Head of caudate nucleus (tissue), 42 donors: ENCODE results near the gene SMIM35.
"Not testable (repeated sequence)": the region's sequence is repeated elsewhere in the genome, so short reads cannot be mapped to it uniquely, and the experiment has no call there.

ENCODE experiments used
- DNase-seq, 42 donors: peaks; one replicate each; pipeline versions ENCODE4 v3.0.0 to v3.0.0-alpha.2; 2020 to 2021; ENCODE audit warnings: mixed read lengths in 7 of 42
- intact Hi-C: fragments of 100-400 bp; cut with DNase I; formaldehyde crosslinking; loops from one replicate; pipeline ENCODE4 v1.15.0; 2022

SMIM35 gene

DNA sequence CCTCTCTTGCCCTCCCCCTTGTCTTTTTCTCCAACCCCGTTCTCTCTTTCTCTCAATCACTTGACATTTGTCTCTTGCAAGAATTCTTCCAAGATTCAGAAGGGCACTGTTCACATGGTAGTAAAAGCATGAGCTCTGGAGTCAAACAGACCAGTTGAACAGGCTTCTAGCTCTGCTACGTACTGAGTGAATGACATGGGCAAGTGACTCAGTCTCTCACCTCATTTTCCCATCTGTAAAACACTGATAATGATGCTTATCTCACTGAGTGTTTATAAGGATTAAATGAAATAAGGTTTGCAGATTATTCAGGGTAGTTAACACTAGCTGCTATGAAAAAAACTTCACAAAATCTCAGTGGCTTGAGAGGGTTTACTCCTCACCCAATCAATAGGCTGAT is 106.5 kb downstream of the SMIM35 start:
- DNase-seq, result no peak
- intact Hi-C loops, result no loop called here

GRCh38 chr11:117979481-117980211 is 107.1 kb downstream of the SMIM35 start:
- intact Hi-C loops, result no loop called here
- peak in 6 of 42 donors; percentile 21 to 50 (median 34) for DNase-seq

DNA sequence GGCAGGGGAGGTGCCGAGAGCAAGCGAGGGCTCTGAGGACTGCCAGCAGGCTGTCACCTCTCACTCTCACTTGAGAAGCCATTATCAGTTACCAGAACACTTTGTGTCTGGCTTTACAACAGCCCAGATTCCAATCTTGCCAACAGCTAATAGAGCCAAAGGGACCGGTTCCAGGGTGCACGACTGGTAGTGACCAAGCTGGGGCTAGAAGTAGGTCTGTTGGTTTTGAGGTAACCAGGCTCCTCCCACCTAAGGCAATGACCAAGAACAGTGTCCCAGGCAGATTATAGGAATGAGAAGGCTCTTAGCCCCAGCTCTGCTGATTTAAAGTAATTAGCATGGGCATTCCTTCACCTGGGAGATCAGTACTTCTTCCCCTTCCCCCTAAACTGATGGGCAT is 107.8 kb downstream of the SMIM35 start:
- intact Hi-C loops, result no loop called here
- DNase-seq, result no peak

DNA sequence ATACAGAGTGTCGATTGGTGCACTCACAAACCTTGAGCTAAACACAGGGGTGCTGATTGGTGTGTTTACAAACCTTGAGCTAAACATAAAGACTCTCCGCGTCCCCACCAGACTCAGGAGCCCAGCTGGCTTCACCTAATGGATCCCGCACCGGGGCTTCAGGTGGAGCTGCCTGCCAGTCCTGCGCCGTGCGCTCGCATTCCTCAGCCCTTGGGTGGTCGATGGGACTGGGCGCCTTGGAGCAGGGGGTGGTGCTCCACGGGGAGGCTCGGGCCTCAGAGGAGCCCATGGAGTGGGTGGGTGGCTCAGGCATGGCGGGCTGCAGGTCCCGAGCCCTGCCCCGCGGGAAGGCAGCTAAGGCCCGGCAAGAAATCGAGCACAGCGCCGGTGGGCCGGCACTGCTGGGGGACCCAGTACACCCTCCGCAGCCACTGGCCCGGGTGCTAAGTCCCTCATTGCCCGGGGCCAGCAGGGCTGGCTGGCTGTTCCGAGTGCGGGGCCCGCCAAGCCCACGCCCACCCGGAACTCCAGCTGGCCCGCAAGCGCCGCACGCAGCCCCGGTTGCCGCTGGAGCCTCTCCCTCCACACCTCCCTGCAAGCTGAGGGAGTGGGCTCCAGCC is 108.4 kb downstream of the SMIM35 start:
- intact Hi-C loops, result not testable (repeated sequence)

GRCh38 chr11:117977612-117978264 is 109.0 kb downstream of the SMIM35 start:
- peak in 1 of 42 donors; percentile 10 for DNase-seq
- intact Hi-C loops, result not testable (repeated sequence)

More for the DNA sequence above, 108.4 kb downstream of the SMIM35 start:
- not testable (repeated sequence) for DNase-seq

DNA sequence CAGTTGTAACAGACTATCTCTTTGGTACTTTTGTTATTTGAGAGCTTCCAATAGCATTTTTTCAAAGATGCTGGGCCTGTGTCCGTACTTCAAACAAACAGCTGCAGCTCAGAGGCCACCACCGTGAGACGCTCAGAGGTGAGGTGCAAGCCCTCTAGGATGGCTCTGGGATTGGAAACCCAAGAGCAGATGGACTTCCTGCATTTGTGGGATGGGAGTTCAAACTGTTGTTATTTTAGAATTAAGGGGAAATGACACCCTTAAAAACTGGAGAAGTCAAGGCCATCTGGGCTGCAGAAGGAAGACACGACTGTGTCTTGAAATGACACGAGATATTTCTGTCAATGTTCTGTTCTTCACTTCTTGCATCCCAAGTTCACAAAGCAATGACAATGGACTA is 109.7 kb downstream of the SMIM35 start:
- DNase-seq, result peak in 1 of 42 donors; percentile 40
- intact Hi-C loops, result no loop called here

DNA sequence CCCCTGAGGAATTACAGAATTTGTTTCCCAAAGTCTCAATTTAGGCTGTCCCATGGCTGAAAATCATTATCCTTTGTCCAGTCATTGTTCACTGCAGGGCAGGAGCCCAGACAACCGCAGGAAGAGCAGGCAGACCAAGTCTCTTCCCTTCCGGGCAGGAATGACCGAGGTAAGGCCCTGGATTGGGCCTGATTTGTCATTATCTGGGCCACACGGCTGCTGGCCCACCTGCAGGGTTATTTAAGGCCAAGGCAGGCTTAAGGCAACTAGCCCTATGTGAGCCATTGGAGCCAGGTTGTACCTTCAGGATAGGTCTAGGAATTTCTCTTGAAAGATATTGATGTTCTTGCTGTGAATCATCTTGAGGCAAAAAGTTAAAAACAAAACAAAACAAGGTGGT is 110.3 kb downstream of the SMIM35 start:
- DNase-seq, result no peak

DNA sequence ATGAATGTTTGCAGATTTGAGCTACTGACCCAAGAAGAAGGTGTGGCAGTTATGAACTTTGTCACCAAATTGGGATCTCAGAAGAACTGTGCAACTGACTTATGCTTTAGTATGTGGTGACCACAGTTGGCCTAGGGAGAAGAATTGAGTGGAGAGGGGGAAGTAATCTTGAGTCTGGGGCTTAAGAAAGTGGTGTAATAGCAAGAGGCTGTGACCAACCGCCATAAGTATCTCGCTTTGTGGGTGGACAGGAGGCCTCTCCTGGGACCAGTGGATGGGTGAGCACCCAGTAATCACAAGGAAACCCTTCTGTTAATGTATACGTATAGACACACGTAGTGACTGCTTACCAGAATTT is 113.3 kb downstream of the SMIM35 start:
- peak in 1 of 42 donors; percentile 18 for DNase-seq

More for the DNA sequence above, 110.3 kb downstream of the SMIM35 start:
- intact Hi-C loops, result no loop called here

DNA sequence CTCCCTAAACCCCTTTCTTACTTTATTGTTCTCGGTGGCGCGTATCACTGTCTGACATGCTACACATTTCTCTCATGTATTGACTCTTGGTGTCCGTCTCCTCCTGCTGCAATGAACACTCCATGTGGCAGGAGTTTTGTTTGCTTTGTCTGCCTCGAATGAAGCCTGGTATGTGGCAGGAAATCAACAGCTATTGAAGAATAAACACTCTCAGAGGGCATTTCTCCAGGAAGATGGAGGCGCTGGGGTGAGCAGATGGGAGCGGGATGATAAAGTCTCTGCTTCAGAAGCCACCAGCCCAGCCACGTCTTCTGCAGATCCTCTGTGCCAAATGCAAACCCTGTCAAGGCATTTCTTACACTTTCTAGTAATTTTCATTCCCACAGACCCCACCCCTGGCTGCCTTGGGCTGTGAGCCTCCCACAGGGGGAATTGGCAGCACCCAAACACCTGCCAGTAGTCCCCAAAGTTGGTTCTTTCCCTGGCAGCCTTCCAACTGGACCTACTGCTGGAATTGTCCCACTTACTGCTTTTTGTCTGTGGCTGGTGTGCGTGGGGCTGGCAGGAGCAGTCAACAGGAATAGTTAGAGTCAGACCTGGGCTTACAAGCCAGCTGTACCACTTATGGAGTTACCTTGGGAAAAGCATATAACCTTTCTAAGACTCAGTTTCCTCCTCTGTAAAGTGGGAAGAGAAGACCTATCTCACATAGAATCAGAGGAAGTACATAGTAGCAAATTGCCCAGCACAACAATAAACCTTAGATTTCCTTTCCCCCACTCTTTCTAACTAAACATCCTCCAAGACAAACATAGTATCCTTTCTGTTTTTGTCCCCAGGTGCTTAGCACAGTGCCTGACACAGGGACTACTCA is 113.9 kb downstream of the SMIM35 start:
- peak in 1 of 42 donors; percentile 29 for DNase-seq

More for the DNA sequence above, 113.3 kb downstream of the SMIM35 start:
- intact Hi-C loops, result no loop called here

GRCh38 chr11:117972044-117972443 is 114.7 kb downstream of the SMIM35 start:
- DNase-seq, result peak in 1 of 42 donors; percentile 35
- intact Hi-C loops, result no loop called here

More for the DNA sequence above, 113.9 kb downstream of the SMIM35 start:
- intact Hi-C loops, result no loop called here

- peak in 2 of 42 donors; percentile 16 to 41 for DNase-seq
- intact Hi-C loops, result no loop called here
Observed at GRCh38 chr11:117970400-117971024, 116.3 kb downstream of the SMIM35 start.

DNA sequence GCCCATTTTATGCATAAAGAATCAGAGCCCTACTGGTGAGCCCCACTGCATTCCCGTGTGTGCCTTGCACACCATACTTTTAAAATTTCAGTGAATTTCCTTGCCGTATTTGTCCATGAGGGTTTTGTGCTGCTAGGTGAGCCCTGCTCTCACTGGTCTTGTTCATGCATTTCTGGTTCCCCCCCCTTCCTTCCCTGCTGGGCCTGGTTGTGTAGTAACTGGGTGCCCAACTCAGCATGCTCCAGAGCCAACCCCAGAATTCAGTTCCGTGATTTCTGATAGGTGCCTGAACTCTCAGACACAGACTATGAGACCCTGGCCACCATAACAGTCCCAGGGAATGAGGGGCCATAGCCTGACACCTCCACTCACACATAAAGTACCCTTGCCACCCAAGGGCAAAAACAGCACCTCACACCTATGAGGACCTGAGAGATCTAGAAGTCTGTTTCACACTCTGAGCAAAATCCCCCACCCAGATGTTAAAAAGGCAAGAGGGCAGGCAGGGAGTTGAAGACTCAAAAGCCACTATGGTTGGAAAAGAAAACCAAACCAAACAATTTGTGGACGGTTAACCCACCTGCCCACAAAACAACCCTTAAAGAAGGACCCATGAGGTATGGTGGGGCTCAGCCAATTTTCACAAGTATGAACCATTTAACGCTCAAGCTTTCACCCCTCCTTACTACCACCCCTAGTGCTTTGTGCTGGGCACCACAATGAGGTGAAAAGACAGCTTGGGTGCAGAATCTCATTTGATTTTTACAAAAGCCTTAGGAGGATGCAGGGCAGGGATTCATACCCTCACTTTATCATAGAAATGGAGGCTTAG is 117.4 kb downstream of the SMIM35 start:
- DNase-seq, result no peak
- intact Hi-C loops, result no loop called here

DNA sequence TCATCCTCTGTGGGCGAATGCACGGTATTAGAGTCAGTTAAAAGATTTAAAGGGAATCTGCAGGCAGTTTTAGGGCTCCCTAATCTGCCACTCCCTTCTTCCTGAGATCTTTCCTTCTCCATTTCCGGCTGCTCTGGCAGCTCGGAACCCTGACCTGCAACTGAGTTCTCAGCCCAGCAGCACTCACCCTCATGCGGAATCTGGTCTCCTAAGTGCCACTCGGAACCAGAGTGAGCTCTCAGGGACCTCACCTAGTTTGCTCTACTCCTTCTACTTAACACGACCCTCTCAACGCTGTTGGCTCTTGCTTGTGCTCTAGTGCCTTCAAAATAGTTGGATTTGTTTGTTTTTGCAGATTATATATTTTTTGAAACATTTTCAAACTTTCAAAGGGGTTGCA is 119.9 kb downstream of the SMIM35 start:
- peak in 5 of 42 donors; percentile 22 to 54 (median 28) for DNase-seq
- intact Hi-C loops, result no loop called here

DNA sequence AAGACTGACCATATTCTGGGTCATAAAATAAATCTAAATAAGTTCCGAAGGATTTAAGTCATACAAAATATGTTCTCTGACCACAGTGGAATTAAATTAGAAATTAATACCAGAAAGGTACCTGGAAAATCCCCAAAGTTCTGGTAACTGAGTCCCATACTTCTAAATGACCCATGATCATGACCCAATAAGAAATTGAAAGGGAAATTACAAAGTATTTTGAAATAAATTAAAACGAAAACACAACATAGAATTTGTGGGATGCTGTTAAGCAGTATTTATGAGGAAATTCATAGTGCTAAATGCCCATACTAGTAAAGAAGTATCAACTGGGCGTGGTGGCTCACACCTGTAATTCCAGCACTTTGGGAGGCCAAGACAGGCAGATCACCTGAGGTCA is 123.9 kb downstream of the SMIM35 start:
- intact Hi-C loops, result no loop called here
- DNase-seq, result no peak

DNA sequence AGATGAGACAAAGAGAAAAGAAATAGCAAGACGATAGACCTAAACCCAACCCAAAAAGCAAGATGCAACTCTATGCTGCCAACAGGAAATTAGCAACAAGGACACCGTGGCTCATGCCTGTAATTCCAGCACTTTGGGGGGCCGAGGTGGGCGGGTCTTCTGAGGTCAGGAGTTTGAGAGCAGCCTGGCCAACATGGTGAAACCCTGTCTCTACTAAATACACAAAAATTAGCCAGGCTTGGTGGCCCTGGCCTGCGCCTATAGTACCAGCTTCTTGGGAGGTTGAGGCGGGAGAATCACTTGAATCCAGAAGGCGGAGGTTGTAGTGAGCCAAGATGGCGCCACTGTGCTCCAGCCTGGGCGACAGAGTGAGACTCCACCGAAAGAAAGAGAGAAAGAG is 124.9 kb downstream of the SMIM35 start:
- intact Hi-C loops, result no loop called here
- peak in 1 of 42 donors; percentile 36 for DNase-seq

- intact Hi-C loops, result no loop called here
Observed at GRCh38 chr11:117960406-117960805, 126.4 kb downstream of the SMIM35 start.

DNA sequence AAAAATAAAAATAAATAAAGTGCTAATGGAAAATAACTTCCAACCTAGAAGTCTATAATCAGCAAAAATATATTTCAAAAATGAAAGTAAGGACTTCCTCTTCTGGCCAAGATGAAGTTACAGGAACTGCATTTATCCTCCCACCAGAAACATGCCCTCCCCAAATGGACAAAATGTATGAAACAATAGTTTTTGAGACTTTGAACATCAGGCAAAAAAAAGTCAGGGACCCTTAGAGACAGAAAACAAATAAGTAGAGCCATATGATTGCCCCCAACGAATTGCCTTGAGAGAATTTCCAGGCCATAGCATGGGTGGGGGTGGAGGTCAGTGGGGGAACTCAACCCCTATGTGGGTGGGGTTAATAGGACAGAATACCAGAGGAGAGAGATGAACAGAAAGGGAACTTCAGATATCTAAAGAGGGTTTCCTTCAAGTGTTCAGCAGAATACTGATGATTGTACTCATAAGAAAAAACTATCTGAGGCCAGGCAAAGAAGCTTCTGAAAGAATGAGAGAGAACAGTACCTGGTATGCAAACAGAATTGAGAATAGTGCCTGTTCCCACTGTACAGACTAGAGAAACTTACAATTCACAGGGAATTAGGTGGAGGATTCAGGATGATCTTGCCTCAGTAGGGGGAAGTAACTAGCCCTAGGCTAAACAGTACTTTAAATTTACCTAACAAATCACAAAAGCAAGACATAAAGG is 127.2 kb downstream of the SMIM35 start:
- intact Hi-C loops, result no loop called here
- peak in 2 of 42 donors; percentile 2 to 13 for DNase-seq

More at GRCh38 chr11:117960406-117960805, 126.4 kb downstream of the SMIM35 start:
- no peak for DNase-seq
